Activated gamma-delta T cell treated with Interleukin-2 at 50 U/mL for 16 hours (primary cell): ENCODE data around the gene CTNNBL1.

Experiments
- DNase-seq: peaks from one replicate; pipeline ENCODE4 v3.0.0-alpha.2; 2020

Gene CTNNBL1

GRCh38 chr20:37859406-37860171 lies 165.8 kb downstream of the CTNNBL1 start:
- DNase-seq, result no peak

GRCh38 chr20:37863289-37863688 lies 169.5 kb downstream of the CTNNBL1 start:
- no peak for DNase-seq

GRCh38 chr20:37864298-37864697 lies 170.5 kb downstream of the CTNNBL1 start:
- no peak for DNase-seq

GRCh38 chr20:37866051-37866450 lies 172.2 kb downstream of the CTNNBL1 start:
- no peak for DNase-seq

- DNase-seq, result no peak
These were observed 173.7 kb downstream of the CTNNBL1 start for GRCh38 chr20:37867289-37868195.

- no peak for DNase-seq
These were observed 175.1 kb downstream of the CTNNBL1 start for GRCh38 chr20:37868851-37869333.

- no peak for DNase-seq
These were observed 175.6 kb downstream of the CTNNBL1 start for GRCh38 chr20:37869334-37869861.

GRCh38 chr20:37870294-37870693 lies 176.5 kb downstream of the CTNNBL1 start:
- DNase-seq, result no peak

GRCh38 chr20:37871751-37872150 lies 177.9 kb downstream of the CTNNBL1 start:
- DNase-seq, result no peak

- DNase-seq, result no peak
These were observed 178.3 kb downstream of the CTNNBL1 start for GRCh38 chr20:37872161-37872560.

GRCh38 chr20:37873884-37874283 lies 180.1 kb downstream of the CTNNBL1 start:
- no peak for DNase-seq

GRCh38 chr20:37875460-37876175 lies 181.8 kb downstream of the CTNNBL1 start:
- no peak for DNase-seq

- DNase-seq, result no peak
These were observed 183.0 kb downstream of the CTNNBL1 start for GRCh38 chr20:37876863-37877262.

- DNase-seq, result no peak
These were observed 184.3 kb downstream of the CTNNBL1 start for GRCh38 chr20:37877832-37878772.

- no peak for DNase-seq
These were observed 185.2 kb downstream of the CTNNBL1 start for GRCh38 chr20:37878835-37879599.

GRCh38 chr20:37879843-37880242 lies 186.0 kb downstream of the CTNNBL1 start:
- no peak for DNase-seq

GRCh38 chr20:37880726-37881591 lies 187.1 kb downstream of the CTNNBL1 start:
- no peak for DNase-seq

- DNase-seq, result no peak
These were observed 187.9 kb downstream of the CTNNBL1 start for GRCh38 chr20:37881601-37882343.
